GM21737 (cell line): Measurements from ENCODE around the gene MRPS26.
"Not testable (repeated sequence)": the region's sequence is repeated elsewhere in the genome, so short reads cannot be mapped to it uniquely, and the experiment has no call there.

Experiments used
- ATAC-seq: cut with Tn5 transposase; IDR thresholded peaks from one replicate; pipeline ENCODE4 v1.9.1; 2021; ENCODE audit warnings: mild to moderate bottlenecking, moderate library complexity; ENCODE audit not compliant: unreplicated experiment

The MRPS26 gene

DNA sequence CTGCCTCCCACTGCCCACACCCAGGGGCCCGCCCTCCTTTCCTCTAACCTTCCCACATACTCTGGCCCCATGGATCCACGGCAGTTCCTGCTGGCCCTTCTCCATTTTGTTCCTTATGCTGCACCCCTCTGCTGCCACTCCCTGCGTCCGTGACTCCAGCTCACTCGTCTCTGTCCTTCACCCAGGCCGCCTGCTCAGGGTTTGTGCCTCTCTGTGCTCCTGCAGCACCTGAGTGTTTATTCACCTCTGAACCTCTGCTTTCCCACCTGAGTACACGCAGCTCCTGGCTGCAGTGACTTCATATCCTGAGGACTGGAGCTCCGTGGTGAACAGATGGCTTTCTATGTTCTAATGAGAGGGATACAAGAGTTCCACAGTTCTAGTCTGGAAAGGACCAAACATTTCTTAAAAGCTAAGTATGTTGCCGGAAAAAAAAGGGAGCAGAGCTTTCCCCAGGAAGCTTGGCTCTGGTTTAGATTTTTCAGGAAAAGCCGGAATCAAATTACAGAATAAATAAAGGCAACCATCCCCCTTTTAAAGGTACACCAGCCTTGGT is 3.9 kb upstream of the MRPS26 start:
- no peak for ATAC-seq

DNA sequence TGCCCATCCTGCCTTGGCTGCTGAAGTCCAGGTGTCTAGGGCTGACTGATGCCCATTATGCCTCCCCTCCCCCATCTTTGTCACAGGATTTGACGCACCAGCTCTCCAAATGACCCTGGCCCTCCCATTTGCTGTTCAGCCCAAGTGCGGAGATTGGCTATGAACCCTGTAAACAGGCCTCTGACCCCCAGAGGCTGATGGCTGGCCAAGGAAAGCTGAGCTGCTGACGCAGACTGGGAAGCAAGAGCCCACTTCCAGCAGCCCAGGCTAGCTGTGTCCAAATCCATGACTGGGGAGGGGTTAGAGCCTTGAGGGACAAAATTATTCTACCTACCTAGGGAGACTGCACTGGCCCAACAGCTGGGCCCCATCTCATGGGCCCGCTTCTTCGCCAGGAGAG is 3.2 kb upstream of the MRPS26 start:
- no peak for ATAC-seq

DNA sequence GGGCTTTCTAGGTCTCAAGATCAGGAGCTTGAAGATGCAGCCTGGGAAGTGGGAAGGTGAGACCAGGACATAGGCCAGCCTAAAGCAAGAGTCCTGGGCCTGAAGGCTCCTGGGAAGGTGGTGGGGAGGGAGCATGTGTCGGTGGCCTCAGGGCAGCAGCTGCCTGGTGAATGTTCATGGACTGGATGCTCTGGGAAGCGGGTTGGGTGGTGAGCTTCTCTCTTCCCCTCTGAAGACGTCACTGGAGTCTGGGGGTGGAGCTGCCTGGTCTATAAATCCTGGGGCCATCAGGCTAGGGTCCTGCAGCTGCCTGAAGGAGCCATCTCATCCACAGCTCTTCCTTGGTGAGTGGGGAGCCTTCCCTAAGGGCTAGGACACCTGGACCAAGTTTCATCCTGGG is 2.5 kb upstream of the MRPS26 start, which contains the start of gene GNRH2:
Gene GNRH2, plus strand, starts transcription at position 301 of the 400 bp plus-strand sequence. CDS start 793 bp downstream, outside the sequence.
- no peak for ATAC-seq

DNA sequence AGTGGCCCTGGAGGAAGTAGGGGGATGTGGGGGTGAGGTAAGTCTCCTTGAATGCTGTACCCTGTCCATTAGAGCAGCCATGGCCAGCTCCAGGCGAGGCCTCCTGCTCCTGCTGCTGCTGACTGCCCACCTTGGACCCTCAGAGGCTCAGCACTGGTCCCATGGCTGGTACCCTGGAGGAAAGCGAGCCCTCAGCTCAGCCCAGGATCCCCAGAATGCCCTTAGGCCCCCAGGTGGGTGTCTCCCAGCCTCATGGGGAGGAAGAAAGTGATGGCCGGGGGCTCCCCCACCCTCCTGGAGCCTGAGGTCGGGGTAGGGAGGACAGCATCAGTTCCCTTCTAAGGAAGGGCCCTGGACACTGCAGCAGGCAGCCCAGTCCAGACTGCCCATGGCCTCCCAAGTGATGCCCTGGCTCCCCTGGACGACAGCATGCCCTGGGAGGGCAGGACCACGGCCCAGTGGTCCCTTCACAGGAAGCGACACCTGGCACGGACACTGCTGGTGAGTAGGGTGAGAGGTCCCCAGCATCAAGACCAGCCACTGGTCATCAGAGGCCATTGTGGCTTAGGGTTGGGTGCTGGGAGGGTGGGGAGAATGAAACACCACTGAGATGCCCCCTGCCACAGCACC is 1.4 kb upstream of the MRPS26 start:
- ATAC-seq: no peak

DNA sequence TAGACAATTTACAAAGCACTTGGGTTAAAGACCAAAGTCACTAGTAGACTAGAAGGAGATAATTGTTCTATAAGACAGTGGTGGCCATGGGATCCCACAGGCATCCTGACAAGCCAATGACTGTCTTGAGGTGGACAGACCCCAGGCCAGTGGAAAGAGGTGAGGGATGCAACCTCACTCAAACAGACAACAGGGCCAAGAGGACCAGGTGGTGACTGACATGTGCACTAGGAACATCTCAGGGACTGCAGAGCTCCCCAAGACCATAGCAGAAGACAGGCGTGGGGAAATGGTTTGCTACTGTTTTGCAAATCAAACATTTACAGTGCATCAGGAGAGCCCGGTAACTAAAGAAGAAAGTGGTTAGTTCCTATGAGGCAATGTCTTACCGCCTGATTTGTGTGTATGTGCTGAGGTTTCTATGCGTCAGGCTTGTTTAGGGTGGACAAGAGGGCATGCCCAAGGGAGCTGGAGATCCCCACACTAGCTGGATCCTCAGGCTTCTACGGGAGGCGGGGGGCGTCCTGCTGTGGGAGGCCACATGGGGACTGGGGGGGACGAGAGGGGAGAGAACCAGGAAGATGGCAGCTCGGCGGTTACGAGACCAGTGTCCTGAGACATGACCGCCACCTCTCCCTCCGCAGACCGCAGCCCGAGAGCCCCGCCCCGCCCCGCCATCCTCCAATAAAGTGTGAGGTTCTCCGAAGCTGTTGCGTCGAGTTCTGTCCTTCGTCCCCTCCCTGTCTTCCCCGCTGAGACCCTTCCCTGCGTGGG is 623 bp upstream of the MRPS26 start:
- ATAC-seq: peak; percentile 36

DNA sequence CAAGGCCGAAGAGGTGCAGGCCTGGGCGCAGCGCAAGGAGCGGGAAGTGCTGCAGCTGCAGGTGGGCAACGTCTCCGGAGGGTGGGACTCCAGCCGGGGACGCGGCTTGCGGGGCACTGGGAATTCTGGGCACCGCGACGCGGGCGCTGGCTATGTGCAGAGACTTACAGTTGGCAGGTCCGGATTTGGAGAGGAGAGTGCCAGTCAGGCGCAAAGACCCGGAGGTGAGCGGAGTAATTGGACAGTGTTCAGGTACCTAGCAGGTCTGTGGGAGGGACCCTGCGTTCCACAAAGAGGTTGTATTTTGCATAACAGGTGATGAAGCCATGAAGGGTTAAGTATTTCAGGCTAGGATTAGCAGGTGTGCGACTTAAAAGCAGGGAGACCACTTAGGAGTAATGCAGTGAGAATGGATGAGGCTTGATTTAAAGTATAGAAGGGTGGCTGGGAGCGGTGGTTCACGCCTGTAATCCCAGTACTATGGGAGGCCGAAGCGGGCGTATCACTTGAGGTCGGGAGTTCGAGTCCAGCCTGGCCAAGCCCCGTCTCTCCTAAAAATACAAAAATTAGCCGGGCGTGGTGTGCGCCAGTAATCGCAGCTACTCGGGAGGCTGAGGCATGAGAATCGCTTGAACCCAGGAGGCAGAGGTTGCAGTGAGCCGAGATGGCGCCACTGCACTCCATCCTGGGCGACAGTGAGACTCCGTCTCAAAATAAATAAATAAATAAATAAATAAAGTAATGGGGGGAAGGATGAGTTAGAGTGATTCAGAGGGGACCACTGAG is 1.0 kb downstream of the MRPS26 start:
- no peak for ATAC-seq

DNA sequence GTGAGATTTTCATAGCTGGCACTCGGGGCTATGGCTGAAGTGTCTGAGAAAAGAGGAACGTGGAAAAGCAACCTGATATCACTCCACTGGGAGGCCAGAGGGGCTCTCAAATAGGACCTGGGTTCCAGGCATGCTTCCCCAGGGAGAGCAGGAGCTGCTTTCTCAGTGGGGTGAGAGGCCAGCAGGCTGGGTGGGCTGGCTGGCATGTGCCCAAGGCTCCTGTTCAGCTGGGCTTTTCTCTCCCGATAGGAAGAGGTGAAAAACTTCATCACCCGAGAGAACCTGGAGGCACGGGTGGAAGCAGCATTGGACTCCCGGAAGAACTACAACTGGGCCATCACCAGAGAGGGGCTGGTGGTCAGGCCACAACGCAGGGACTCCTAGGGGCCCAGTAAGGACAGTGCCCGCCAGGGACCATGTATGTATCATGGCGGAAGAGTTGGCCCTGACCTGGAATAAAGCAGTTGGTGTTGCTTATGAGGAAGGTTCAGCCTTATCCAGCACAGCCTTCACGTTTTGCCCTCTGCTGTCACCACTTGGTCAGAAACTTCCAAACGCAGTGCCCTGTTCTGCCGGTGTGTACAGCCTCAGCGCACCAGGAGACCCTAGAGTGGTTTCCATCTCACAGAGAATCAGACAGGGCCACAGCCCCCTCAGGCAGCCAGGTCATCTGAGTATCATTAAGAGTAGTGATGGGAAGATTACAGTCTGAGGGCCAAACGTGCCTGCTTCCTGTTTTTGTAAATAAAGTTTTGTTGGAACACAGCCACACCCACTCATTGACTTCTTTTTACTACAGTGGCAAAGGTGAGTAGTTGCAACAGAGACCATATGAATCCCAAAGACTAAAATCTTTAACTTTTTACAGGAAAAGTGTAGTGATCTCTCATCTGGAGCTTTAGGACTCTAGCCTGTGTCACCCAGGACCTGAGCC is 1.9 kb downstream of the MRPS26 start:
- ATAC-seq: no peak

DNA sequence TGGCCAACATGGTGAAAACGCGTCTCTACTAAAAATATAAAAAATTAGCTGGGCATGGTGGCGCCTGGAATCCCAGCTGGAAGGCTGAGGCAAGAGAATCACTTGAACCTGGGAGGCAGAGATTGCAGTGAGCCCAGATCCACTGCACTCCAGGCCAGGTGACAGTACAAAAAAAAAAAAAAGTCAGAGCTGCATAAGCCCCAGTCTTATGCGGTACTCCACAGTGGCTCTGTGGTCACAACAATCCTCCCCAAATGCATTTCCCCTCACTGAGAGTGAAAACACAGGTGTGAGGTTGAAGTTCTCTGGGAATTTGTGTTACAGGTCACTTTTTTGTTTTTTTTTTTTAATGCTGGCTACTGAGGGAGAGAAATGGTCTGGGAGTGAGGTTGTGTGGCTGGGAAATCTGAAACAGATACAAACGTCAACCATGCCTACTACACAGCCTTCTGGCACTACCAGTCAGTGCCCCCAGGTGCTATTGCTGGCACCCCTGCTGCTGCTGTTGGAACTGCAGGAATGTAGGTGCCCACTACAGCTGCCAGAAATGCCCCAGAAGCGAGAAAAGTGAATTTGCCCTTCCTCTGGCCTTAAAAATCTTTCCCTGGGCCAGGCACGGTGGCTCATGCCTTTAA is 5.7 kb downstream of the MRPS26 start:
- ATAC-seq: no peak

DNA sequence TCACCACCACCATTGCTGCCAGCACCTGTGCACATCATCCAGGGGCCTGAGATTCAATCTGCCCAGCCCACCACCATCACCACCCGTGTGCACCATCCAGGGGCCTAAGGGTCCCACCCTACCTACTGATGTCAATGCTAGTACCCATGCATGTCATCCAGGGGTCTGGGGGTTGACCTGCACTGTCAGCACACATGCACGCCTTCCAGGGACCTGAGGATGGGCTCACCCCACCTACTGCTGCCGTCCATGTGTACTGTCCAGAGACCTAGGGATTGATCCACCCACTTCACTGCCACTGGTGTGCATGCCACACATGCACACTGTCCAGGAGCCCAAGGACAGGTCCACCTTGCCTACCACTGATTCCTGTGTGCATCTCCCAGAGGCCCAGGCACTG is 13.6 kb downstream of the MRPS26 start:
- no peak for ATAC-seq

DNA sequence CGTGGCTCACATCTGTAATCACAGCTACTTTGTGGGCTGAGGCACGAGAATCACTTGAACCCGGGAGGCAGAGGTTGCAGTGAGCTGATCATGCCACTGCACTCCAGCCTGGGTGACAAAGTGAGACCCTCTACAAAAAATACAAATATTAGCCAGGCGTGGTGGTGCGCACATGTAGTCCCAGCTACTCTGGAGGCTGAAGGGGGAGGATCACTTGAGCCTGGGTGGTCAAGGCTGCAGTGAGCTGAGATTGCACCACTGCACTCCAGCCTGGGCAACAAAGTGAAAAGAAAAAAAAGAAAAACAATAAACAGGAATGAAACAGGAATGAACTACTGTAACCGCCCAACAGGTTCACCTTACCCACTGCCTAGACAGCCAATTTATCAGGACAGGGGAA is 18.3 kb downstream of the MRPS26 start:
- not testable (repeated sequence) for ATAC-seq

DNA sequence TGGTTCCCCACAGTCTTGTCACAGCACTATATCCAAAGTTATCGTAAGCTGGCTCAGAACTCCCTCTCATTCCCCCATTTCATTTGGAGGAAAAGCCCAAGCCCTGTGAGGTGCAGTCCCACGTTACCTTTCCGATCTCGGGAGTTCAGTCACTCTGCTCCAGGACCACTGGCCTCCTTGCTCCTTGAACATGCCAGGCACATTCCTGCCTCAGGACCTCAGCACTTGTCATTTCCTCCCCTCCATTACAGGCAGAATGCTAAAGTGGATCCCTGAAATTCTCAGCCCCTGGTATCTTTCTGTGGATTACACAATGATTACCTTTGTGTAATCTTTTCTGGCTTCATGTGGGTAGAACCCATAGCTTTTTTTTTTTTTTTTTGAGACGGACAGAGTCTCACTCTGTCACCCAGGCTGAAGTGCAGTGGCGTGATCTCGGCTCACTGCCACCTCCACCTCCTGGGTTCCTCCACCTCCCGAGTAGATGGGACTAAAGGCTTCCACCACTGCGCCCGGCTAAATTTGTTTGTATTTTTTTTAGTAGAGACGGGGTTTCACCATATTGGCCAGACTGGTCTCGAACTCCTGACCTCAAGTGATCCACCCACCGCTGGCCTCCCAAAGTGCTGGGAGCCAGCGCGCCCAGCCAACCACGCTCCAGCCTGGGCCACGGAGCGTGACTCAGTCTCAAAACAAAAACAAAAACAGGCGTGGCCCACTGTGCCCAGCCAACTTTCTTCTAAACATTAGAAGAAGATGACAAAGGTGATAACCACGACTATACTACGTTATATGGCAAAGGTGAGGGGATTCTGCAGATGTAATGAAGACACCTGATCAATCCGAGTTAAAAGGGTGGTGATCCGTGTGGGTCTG is 21.5 kb downstream of the MRPS26 start:
- no peak for ATAC-seq

DNA sequence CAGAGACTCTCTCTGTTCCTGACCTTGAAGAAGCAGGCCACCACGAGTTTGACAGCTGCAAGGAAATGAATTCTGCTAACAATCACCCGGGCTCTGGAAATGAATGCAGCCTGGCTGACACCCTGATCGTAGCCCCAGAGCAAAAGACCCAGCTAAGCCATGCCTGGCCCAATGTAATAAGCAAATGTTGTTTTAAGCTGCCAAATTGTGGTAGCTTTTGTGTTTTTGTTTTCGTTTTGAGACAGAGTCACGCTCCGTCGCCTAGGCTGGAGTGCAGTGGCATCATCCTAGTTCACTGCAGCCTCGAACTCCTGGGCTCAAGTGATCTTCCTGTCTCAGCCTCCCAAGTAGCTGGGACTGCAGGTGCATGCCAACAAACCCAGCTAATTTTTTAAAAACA is 22.2 kb downstream of the MRPS26 start:
- ATAC-seq: no peak

DNA sequence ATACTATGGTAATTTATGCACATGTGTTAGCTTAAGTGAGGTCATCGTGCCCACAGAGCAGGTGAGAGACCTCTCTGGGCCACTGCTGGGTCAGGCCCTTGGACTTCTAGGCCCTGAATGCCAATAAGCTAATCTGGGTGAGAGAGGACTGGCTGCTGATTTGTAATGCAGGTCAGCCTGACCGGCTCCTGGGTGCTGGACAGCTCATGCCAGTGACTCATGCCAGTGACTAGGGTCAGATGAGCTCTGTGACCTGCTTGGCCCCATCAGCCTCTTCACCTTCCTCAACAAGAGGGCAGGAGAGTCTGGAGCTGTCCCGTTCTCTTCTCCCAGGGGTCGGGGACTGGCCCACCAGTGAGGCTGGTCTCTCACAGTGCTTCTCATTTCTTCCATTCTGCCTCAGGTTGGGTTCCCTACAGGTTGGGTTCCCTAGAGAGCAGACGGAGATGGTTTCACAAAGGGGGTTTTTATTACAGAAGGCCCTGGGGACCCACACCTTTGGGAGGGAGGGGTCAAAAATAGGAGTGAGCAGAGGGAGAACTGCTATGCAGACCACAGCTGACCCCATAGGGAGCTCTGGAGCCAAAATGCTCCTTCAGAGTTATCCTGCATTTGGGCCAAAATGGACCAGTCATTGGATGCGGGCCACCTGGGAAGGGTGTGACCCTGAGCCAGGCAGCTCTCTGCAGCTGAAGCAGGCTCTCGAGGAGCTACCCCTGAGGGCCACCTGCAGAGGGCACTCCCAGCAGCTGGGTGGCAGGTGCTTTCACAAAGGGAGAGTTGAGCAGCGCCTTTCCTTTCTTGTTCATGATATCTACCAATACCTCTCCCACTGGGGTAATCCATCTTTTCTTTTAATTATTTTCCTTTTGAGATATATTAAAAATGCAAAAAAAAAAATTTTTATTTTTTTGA is 23.4 kb downstream of the MRPS26 start:
- ATAC-seq: no peak

DNA sequence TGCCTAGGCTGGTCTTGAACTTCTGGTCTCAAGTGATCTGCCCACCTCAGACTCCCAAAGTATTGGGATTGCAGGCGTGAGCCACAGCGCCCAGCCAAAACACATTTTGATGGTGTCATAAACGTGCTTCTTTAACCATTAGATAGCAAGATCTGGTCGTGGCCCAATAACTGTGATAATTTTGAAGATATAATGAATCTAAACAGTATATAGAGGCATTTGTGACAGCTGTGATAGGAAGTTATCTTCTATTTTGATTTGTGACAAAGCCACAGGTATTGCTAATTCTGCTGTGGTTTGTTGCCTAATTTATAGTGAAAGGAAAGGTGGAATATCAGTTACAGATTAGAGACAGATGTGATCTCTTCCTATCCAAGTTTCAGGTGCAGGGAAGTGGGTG is 24.9 kb downstream of the MRPS26 start:
- ATAC-seq: no peak

DNA sequence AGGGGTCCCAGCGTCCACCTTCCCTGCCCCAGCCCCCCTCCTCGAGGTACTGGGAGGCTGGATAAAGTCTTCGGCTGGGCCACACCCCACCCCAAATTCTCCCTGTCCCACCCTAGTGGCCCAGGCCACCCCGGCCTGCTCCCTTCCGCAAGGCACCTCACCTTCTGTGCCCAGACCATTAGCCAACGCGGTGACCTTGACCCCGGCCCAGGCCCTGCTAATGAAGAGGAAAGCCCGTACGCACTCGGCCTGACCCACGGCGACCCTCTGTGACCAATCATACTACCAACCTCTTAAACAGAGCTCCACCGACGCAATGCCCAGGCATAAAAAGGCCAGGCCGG is 25.4 kb downstream of the MRPS26 start:
- ATAC-seq: no peak

DNA sequence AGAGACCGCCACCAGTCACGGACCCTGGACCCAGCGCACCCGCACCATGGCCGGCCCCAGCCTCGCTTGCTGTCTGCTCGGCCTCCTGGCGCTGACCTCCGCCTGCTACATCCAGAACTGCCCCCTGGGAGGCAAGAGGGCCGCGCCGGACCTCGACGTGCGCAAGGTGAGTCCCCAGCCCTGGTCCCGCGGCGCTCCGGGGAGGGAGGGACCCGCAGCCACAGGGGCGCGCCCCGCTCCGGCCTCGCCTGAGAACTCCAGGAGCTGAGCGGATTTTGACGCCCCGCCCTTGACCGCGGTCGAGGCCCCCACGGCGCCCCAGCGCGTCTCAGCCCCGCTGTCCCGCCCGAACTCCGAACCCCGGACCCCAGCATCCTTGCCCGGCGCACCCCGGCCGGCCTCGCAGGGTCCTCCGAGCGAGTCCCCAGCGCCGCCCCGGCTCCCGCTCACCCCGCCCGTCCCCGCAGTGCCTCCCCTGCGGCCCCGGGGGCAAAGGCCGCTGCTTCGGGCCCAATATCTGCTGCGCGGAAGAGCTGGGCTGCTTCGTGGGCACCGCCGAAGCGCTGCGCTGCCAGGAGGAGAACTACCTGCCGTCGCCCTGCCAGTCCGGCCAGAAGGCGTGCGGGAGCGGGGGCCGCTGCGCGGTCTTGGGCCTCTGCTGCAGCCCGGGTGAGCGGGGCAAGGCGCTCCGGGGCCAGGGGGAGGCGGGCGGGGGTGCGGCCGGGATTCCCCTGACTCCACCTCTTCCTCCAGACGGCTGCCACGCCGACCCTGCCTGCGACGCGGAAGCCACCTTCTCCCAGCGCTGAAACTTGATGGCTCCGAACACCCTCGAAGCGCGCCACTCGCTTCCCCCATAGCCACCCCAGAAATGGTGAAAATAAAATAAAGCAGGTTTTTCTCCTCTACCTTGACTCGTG is 26.0 kb downstream of the MRPS26 start, which contains the start of gene OXT:
Gene OXT, plus strand, starts transcription at position 11 of the 920 bp plus-strand sequence. Its CDS starts 36 bp downstream, at position 47.
- no peak for ATAC-seq
